ENCODE data around the gene SLC29A3. TPM values are rescaled to one million over a fixed set of nuclear protein-coding genes. Genes with fewer than 3 reads are reported as not detected.

The SLC29A3 gene
- total RNA-seq, 2 experiments from 2014 or later = 2.3 to 2.5 TPM

- DNase-seq (no peak), ATAC-seq (ENCODE audit: poor library complexity) (no peak)
- TF ChIP-seq, protein P1, sequence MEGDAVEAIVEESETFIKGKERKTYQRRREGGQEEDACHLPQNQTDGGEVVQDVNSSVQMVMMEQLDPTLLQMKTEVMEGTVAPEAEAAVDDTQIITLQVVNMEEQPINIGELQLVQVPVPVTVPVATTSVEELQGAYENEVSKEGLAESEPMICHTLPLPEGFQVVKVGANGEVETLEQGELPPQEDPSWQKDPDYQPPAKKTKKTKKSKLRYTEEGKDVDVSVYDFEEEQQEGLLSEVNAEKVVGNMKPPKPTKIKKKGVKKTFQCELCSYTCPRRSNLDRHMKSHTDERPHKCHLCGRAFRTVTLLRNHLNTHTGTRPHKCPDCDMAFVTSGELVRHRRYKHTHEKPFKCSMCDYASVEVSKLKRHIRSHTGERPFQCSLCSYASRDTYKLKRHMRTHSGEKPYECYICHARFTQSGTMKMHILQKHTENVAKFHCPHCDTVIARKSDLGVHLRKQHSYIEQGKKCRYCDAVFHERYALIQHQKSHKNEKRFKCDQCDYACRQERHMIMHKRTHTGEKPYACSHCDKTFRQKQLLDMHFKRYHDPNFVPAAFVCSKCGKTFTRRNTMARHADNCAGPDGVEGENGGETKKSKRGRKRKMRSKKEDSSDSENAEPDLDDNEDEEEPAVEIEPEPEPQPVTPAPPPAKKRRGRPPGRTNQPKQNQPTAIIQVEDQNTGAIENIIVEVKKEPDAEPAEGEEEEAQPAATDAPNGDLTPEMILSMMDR (IDR thresholded peaks at IDR 0.05) = no peak
- no peaks in the 10 kb centered on the region for H3K36me3 Mint-ChIP-seq (ENCODE audit: low read depth)
- H3K9me3 Mint-ChIP-seq = no peaks in the 10 kb centered on the region
- Histone ChIP-seq H3K27me3 (ENCODE audit: control insufficient read depth in 1 of 2, insufficient read depth in 2 of 2, low read length in 2 of 2) (peaks cover 24 to 30% of the 10 kb centered on the region in 2 experiments), H3K4me1 (ENCODE audit: insufficient read depth, low read length) (peaks cover 7% of the 10 kb centered on the region), H3K27ac (ENCODE audit: low read depth in 1 of 2, low read length in 2 of 2) (no peak overlapping the region), H3K9me3 (ENCODE audit: control insufficient read depth in 1 of 2, insufficient read depth in 1 of 2, low read length in 2 of 2) (no peaks in the 10 kb centered on the region), H3K36me3 (ENCODE audit: insufficient read depth, low read length) (no peaks in the 10 kb centered on the region), H3K4me3 (ENCODE audit: low read length) (no peak overlapping the region)
- peaks cover 41% of the 10 kb centered on the region for H3K27me3 Mint-ChIP-seq
- CTCF ChIA-PET = interaction anchor here (0.5 kb wide), 1 partner anchor 8 kb away, joined by 3 read pairs; no protein-coding TSS in a partner anchor
- no peak overlapping the region for H3K27ac Mint-ChIP-seq
- H3K4me1 Mint-ChIP-seq (ENCODE audit: low read depth) = no peaks in the 10 kb centered on the region
- intact Hi-C loops (cut with DNase I, micrococcal nuclease) = no loop called here
- POLR2A ChIA-PET = no interaction called here
- H3K4me3 Mint-ChIP-seq = no peak overlapping the region
Measured at GRCh38 chr10:71391701-71392100, 72.6 kb downstream of the SLC29A3 start.

GRCh38 chr10:71392292-71392691 is 73.2 kb downstream of the SLC29A3 start:
- H3K4me1 ChIP-seq (ENCODE audit: insufficient read depth, low read length) = peaks cover 8% of the 10 kb centered on the region
- CTCF ChIA-PET = interaction anchor here (0.5 kb wide), 1 partner anchor 8 kb away, joined by 3 read pairs; no protein-coding TSS in a partner anchor
- no peak for DNase-seq

GRCh38 chr10:71392791-71393781 is 74.0 kb downstream of the SLC29A3 start:
- peaks cover 32 to 39% of the 10 kb centered on the region in 2 experiments for H3K27me3 ChIP-seq (ENCODE audit: control insufficient read depth in 1 of 2, insufficient read depth in 2 of 2, low read length in 2 of 2)
- CTCF ChIA-PET = no interaction called here
- H3K36me3 ChIP-seq (ENCODE audit: insufficient read depth, low read length) = no peaks in the 10 kb centered on the region
- TF ChIP-seq, protein P1 (IDR thresholded peaks at IDR 0.05) = no peak
- no peak overlapping the region for H3K4me3 ChIP-seq (ENCODE audit: low read length)
- intact Hi-C loops (cut with DNase I, micrococcal nuclease) = no loop called here
- Mint-ChIP-seq H3K36me3 (ENCODE audit: low read depth) (no peaks in the 10 kb centered on the region), H3K4me3 (no peak overlapping the region), H3K9me3 (no peaks in the 10 kb centered on the region), H3K27me3 (peaks cover 44% of the 10 kb centered on the region), H3K27ac (no peak overlapping the region), H3K4me1 (ENCODE audit: low read depth) (peaks cover 3% of the 10 kb centered on the region)
- DNase-seq (no peak), ATAC-seq (ENCODE audit: poor library complexity) (no peak)
- no peak overlapping the region for H3K27ac ChIP-seq (ENCODE audit: low read depth in 1 of 2, low read length in 2 of 2)
- H3K9me3 ChIP-seq (ENCODE audit: control insufficient read depth in 1 of 2, insufficient read depth in 1 of 2, low read length in 2 of 2) = peaks cover 0 to 7% of the 10 kb centered on the region in 2 experiments
- POLR2A ChIA-PET = no interaction called here
- H3K4me1 ChIP-seq (ENCODE audit: insufficient read depth, low read length) = peaks cover 16% of the 10 kb centered on the region

More at GRCh38 chr10:71392292-71392691, 73.2 kb downstream of the SLC29A3 start:
- intact Hi-C loops (cut with DNase I, micrococcal nuclease) = no loop called here
- H3K27ac ChIP-seq (ENCODE audit: low read depth in 1 of 2, low read length in 2 of 2) = no peak overlapping the region
- no peaks in the 10 kb centered on the region for H3K36me3 ChIP-seq (ENCODE audit: insufficient read depth, low read length)
- no peaks in the 10 kb centered on the region for H3K9me3 ChIP-seq (ENCODE audit: control insufficient read depth in 1 of 2, insufficient read depth in 1 of 2, low read length in 2 of 2)
- Mint-ChIP-seq H3K4me3 (no peak overlapping the region), H3K4me1 (ENCODE audit: low read depth) (no peaks in the 10 kb centered on the region), H3K9me3 (no peaks in the 10 kb centered on the region), H3K36me3 (ENCODE audit: low read depth) (no peaks in the 10 kb centered on the region), H3K27ac (no peak overlapping the region), H3K27me3 (peaks cover 41% of the 10 kb centered on the region)
- no peak overlapping the region for H3K4me3 ChIP-seq (ENCODE audit: low read length)
- H3K27me3 ChIP-seq (ENCODE audit: control insufficient read depth in 1 of 2, insufficient read depth in 2 of 2, low read length in 2 of 2) = peaks cover 24 to 31% of the 10 kb centered on the region in 2 experiments
- TF ChIP-seq, protein P1 (IDR thresholded peaks at IDR 0.05) = no peak
- no peak for ATAC-seq (ENCODE audit: poor library complexity)
- POLR2A ChIA-PET = no interaction called here
